Measurements from ENCODE around the gene ATP2C1.
"Not testable (repeated sequence)": the region's sequence is repeated elsewhere in the genome, so short reads cannot be mapped to it uniquely, and the experiment has no call there.

The ATP2C1 gene

GRCh38 chr3:130893376-130894129 is at the start of gene ATP2C1:
Gene ATP2C1 (plus strand): TSS chr3:130894084. CDS start chr3:130894770, 686 bp downstream.
- peak; percentile 84 to 88 for DNase-seq (ENCODE audit: low read depth in 2 of 2)

DNA sequence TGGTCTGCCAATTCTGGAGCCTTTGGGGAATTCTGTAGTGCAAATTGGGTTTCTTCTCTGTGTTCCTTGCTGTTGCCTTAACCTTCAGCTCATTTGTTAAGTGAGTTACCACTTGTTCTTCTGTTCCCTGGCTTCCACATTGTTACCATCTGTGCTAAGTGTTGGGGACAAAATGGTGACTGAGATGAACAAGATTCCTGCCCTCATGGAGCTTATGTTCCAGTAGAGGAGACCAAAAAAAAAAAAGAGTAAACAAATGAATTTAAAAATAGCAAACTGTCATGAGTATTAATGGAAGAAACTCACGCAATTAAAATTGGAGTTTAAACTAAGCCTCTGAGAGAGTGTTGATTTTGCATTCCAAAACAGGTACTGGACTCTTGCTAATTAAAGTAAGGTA is 49.4 kb upstream of the ATP2C1 start:
- no peak for DNase-seq (ENCODE audit: low read depth in 2 of 2)

GRCh38 chr3:130846181-130846580 is 47.7 kb upstream of the ATP2C1 start:
- no peak for DNase-seq (ENCODE audit: low read depth in 2 of 2)

GRCh38 chr3:130849091-130849552 is 44.8 kb upstream of the ATP2C1 start:
- DNase-seq (ENCODE audit: low read depth in 2 of 2) = no peak

GRCh38 chr3:130850044-130850797 is 43.7 kb upstream of the ATP2C1 start:
- DNase-seq (ENCODE audit: low read depth in 2 of 2) = peak; percentile 17 to 24

GRCh38 chr3:130850843-130851242 is 43.0 kb upstream of the ATP2C1 start:
- DNase-seq (ENCODE audit: low read depth in 2 of 2) = no peak

- DNase-seq (ENCODE audit: low read depth in 2 of 2) = no peak
Measured at GRCh38 chr3:130851277-130851676, 42.6 kb upstream of the ATP2C1 start.

- no peak for DNase-seq (ENCODE audit: low read depth in 2 of 2)
Measured at GRCh38 chr3:130853581-130853980, 40.3 kb upstream of the ATP2C1 start.

DNA sequence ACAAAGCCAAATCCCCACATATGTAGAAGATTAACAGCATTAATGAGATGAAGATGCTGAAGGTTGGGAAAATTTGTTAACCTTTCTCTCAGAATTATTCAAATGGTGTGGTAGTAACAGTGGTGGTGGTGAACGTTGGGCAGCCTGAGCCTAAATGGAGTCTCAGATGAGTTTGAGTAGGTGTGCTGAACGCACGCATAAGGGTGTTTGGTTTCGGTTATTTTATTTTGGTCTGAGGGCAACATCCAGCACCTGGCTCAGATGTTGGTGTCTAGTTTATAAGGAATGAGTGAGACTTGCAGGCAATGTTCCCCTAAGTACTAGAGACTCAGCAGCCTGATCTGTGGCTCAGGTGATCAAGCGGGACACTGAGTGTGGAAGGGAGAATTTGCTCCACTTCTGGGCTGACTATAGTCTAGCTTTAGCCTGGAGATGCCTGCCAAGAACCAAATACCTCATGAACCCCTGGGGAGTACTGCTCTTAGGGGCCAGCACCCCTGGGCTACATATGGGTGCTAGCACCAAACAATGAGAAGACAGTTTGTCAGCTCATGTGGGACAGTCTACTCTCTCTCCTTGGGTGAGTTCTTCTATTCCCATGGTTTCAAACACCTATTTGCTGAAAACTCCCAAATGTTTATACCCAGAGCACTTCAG is 39.5 kb upstream of the ATP2C1 start:
- DNase-seq (ENCODE audit: low read depth in 2 of 2) = no peak

GRCh38 chr3:130857336-130858026 is 36.4 kb upstream of the ATP2C1 start:
- no peak for DNase-seq (ENCODE audit: low read depth in 2 of 2)

GRCh38 chr3:130862130-130862529 is 31.8 kb upstream of the ATP2C1 start:
- DNase-seq (ENCODE audit: low read depth in 2 of 2) = not testable (repeated sequence)

- no peak for DNase-seq (ENCODE audit: low read depth in 2 of 2)
Measured at GRCh38 chr3:130865489-130865888, 28.4 kb upstream of the ATP2C1 start.

- DNase-seq (ENCODE audit: low read depth in 2 of 2) = no peak
Measured at GRCh38 chr3:130866327-130866726, 27.6 kb upstream of the ATP2C1 start.

GRCh38 chr3:130870423-130870822 is 23.5 kb upstream of the ATP2C1 start:
- no peak for DNase-seq (ENCODE audit: low read depth in 2 of 2)

DNA sequence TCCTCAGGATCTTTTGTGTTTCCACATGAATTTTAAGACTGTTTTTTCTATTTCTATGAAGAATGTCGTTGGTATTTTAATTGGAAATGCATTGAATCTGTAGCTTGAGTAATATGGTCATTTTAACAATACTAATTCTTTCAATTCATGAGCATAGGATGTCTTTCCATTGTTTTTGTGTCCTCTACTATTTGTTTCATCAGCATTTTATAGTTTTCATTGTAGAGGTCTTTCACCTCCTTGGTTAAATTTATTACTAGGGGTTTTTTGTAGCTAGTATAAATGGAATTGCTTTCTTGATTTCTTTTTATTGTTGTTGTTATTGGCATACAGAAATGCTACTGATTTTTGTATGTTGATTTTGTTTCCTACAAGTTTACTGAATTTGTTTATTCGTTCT is 17.3 kb upstream of the ATP2C1 start:
- no peak for DNase-seq (ENCODE audit: low read depth in 2 of 2)

DNA sequence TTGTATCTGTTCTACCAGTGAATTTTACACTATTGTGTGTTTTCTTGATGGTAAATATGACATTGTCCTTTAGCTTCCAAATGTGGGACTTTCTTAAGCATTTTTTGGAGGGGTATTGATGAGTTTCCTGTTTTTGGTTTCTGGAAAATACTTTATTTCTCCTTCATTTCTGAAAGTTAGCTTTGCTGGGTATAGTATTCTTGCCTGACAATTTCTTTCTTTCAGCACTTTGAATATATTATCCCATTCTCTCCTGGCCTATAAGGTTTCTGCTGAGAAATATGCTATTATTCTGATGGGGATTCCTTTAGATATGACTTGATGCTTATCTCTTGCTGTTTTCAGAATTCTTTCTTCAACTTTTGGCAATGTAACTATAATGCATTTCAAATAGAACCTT is 15.4 kb upstream of the ATP2C1 start:
- DNase-seq (ENCODE audit: low read depth in 2 of 2) = no peak

DNA sequence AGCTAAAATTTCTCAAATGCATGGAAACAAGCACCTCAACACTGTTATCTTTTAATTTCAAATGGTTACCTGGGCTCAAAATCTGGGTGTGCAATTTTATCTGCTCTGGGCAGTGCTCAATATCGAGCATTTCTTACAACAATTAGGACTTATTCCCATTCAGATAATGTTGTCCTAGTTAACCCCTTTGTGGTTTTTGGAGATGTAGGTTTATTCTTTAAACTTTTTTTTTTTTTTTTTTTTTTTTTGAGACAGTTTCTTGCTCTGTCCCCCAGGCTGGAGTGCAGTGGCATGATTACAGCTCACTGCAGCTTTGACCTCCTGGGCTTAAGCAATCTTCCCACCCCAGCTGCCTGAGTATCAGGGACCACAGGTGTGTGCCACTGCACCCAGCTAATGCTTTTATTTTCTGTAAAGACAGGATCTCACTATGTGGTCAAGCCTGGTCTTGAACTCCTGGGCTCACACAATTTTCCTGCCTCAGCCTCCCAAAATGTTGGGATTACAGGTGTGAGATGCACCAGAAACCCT is 4.4 kb upstream of the ATP2C1 start:
- no peak for DNase-seq (ENCODE audit: low read depth in 2 of 2)

GRCh38 chr3:130892759-130893375 is 1.0 kb upstream of the ATP2C1 start:
- DNase-seq (ENCODE audit: low read depth in 2 of 2) = peak; percentile 26 to 35

DNA sequence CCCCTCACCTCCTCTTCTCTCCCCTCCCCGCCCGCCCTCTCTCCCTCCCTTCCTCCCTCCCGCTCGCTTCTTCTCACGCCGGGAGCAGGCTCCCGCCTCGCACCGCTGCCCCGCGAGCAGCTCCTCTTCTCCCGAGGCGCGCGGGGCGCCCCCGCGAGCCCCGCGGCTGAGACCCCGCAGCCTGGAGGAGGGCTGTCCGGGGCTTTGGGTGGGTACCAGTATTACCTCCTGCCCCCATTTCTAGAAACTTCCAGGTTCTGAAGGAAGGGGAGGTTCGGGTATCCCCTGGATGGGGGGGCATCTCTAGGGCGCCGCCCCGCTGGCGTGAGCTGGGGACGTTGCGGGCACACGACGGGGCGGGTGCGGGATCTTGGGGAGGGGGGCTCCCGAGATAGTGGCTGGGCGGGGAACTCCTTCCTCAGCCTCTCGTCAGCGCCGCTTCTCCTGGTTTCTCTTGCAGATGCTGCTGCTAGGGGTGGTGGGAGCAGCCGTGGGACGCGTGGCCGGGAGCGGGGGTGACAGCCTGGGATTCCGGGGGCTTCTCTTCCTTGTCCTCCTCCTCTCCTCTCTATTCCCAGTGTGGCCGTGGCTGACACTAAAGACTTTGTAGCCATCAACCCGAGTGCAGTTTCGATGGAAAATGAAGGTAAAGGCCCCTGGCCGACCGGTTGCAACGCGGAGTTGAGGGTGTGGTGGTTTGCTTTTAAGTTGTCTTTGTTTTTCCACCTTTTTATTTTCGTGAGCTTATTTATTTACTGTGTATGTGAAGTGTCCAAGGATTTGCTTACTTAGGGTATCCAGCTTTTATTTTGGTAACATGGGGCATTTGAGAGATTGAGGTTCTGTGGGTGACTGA is 474 bp downstream of the ATP2C1 start:
- no peak for DNase-seq (ENCODE audit: low read depth in 2 of 2)

- no peak for DNase-seq (ENCODE audit: low read depth in 2 of 2)
Measured at GRCh38 chr3:130894986-130895280, 1.0 kb downstream of the ATP2C1 start.

Measured in fibroblast of skin of left biceps (primary cell).